ENCODE results near the gene PAX5.
A peak's percentile ranks its signal among the peaks of the same experiment; 100 is the strongest.
"Not testable (repeated sequence)": the region's sequence is repeated elsewhere in the genome, so short reads cannot be mapped to it uniquely, and the experiment has no call there.

PAX5 gene

GRCh38 chr9:37033682-37034304, at the start of gene PAX5:
TSS of gene PAX5 (minus strand) at chr9:37034268. CDS start at chr9:37034031, 237 bp downstream.
- DNase-seq (ENCODE audit: low read depth), result no peak

- DNase-seq (ENCODE audit: low read depth), result no peak
Observed at GRCh38 chr9:37083654-37084053, 49.6 kb upstream of the PAX5 start.

- no peak for DNase-seq (ENCODE audit: low read depth)
Observed at GRCh38 chr9:37082214-37082765, 48.2 kb upstream of the PAX5 start.

- DNase-seq (ENCODE audit: low read depth), result not testable (repeated sequence)
Observed at GRCh38 chr9:37081507-37081906, 47.4 kb upstream of the PAX5 start.

GRCh38 chr9:37080165-37080628, 46.1 kb upstream of the PAX5 start:
- not testable (repeated sequence) for DNase-seq (ENCODE audit: low read depth)

GRCh38 chr9:37079370-37080164, 45.5 kb upstream of the PAX5 start:
- peak; percentile 91 for DNase-seq (ENCODE audit: low read depth)

GRCh38 chr9:37074790-37075189, 40.7 kb upstream of the PAX5 start:
- DNase-seq (ENCODE audit: low read depth), result not testable (repeated sequence)

GRCh38 chr9:37066139-37066725, 32.2 kb upstream of the PAX5 start:
- no peak for DNase-seq (ENCODE audit: low read depth)

GRCh38 chr9:37062336-37062735, 28.3 kb upstream of the PAX5 start:
- DNase-seq (ENCODE audit: low read depth), result no peak

GRCh38 chr9:37061768-37062167, 27.7 kb upstream of the PAX5 start:
- no peak for DNase-seq (ENCODE audit: low read depth)

- no peak for DNase-seq (ENCODE audit: low read depth)
Observed at GRCh38 chr9:37060833-37061232, 26.8 kb upstream of the PAX5 start.

- DNase-seq (ENCODE audit: low read depth), result no peak
Observed at GRCh38 chr9:37056046-37056920, 22.2 kb upstream of the PAX5 start.

GRCh38 chr9:37054363-37054720, 20.3 kb upstream of the PAX5 start:
- not testable (repeated sequence) for DNase-seq (ENCODE audit: low read depth)

- DNase-seq (ENCODE audit: low read depth), result no peak
Observed at GRCh38 chr9:37053684-37054362, 19.8 kb upstream of the PAX5 start.

GRCh38 chr9:37046683-37047082, 12.6 kb upstream of the PAX5 start:
- no peak for DNase-seq (ENCODE audit: low read depth)

- DNase-seq (ENCODE audit: low read depth), result no peak
Observed at GRCh38 chr9:37042421-37042820, 8.4 kb upstream of the PAX5 start.

GRCh38 chr9:37040508-37041127, 6.5 kb upstream of the PAX5 start:
- DNase-seq (ENCODE audit: low read depth), result no peak

GRCh38 chr9:37038943-37039464, 4.9 kb upstream of the PAX5 start:
- no peak for DNase-seq (ENCODE audit: low read depth)

- no peak for DNase-seq (ENCODE audit: low read depth)
Observed at GRCh38 chr9:37038302-37038942, 4.4 kb upstream of the PAX5 start.
